ENCODE measurements around the gene FN1.

The FN1 gene

DNA sequence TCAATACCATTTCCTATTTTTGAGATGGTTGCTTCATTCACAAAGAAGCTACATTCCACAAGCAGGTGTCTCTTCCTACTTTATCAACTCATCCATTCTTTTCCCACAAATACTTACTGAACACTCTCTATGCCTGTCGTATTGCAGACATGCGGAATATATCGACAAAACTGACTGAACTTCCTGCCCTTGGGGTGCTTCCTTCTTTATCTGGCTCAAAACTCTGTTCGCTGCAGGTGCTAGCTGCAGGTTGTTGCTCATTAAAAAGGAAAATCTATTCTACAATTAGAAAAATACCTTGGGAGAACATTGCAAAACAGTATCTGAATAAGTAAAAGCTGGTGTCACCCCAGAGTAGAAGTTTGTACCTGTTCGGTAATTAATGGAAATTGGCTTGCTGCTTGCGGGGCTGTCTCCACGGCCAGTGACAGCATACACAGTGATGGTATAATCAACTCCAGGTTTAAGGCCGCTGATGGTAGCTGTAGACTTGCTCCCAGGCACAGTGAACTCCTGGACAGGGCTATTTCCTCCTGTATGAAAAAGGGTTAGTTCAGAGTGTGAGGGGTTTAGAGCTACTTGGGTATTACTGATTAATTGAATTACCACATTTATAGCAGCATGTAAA, 52.1 kb downstream of the FN1 start:
- no peak for DNase-seq (ENCODE audit: low read depth)

DNA sequence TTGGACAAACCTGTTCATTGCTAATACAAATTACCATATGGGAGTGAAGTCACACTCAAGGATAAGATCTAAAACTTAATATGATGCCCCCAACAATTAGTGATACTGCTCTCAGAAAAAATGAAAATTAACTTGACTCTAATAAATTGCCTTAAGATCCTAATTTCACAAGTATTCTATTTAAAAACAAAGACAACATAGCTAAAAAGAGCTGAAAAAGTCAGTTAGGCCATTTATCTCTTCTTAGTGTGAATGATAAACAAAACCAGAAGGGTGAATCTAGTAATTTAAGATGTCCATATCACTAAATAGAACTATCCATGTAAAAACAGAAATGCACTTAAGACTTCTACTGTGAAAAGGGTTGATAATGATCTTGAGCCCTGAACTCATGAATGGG, 53.4 kb downstream of the FN1 start:
- no peak for DNase-seq (ENCODE audit: low read depth)

GRCh38 chr2:215382011-215382410, 53.9 kb downstream of the FN1 start:
- DNase-seq (ENCODE audit: low read depth): no peak

DNA sequence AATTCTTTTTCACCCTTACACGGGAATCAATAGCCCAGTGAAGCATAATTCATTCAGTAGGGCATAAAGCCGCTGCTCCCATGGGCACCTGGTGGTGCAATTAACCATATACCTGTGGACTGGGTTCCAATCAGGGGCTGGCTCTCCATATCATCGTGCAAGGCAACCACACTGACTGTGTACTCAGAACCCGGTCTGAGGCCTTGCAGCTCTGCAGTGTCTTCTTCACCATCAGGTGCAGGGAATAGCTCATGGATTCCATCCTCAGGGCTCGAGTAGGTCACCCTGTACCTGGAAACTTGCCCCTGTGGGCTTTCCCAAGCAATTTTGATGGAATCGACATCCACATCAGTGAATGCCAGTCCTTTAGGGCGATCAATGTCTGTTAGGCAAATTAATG, 55.2 kb downstream of the FN1 start:
- no peak for DNase-seq (ENCODE audit: low read depth)

- DNase-seq (ENCODE audit: low read depth): no peak
Measured at GRCh38 chr2:215379948-215380347, 55.9 kb downstream of the FN1 start.

DNA sequence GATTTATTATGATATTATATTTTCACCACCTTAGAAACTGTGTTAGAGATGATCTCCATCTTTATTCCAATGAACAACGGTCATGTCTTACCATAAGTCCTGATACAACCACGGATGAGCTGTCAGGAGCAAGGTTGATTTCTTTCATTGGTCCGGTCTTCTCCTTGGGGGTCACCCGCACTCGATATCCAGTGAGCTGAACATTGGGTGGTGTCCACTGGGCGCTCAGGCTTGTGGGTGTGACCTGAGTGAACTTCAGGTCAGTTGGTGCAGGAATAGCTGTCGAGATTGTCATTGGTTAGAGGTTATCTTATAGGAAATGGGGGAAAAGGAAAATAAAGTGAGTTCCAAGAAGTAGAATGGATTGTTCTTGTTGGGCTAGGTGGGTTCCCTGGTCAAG, 56.8 kb downstream of the FN1 start:
- DNase-seq (ENCODE audit: low read depth): no peak

- no peak for DNase-seq (ENCODE audit: low read depth)
Measured at GRCh38 chr2:215378045-215378444, 57.8 kb downstream of the FN1 start.

- DNase-seq (ENCODE audit: low read depth): peak; percentile 46
Measured at GRCh38 chr2:215377283-215377682, 58.6 kb downstream of the FN1 start.

DNA sequence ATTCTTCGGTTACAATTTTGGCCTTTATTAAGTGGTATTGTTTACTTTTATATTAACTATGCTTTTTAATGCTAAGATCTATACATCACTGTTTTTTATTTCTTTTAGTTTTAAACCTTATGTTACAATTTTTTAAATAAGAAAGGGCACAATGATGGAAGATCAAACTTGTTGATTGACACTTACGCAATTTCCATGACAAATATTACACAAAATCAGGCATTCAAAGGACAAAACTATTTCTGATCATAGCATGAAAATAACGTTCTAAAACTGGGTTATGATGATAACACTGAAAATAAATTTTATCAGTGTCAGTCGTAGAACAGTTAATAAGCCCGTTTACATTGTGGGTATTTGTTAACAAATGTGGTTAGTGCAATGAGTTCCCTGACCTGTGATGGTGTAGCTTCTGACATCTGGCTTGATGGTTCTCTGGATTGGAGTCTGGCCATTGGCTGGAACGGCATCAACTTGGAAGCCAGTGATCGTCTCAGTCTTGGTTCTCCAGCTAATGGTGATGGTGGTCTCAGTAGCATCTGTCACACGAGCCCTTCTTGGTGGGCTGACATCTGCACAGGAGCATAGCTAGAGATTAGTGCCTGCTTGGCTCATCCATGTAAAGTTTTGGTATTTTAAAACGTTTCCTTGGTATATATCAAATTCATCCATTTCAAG, 59.6 kb downstream of the FN1 start:
- DNase-seq (ENCODE audit: low read depth): no peak

DNA sequence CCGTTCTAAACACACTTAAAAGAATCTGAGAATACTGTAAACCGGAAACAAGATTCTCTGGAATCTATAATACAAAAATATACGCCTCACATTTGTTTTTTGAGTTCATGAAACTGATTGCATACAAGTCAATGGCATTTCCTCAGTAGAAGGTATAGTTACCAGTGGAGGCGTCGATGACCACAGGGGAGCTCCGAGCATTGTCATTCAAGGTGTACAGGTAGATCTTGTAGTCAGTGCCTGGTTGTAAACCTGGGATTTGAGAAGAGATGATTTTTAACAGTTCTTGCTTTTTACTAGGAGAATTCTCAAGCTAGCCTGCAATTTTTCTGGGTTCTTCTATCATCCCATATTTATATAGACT, 60.4 kb downstream of the FN1 start:
- DNase-seq (ENCODE audit: low read depth): no peak

DNA sequence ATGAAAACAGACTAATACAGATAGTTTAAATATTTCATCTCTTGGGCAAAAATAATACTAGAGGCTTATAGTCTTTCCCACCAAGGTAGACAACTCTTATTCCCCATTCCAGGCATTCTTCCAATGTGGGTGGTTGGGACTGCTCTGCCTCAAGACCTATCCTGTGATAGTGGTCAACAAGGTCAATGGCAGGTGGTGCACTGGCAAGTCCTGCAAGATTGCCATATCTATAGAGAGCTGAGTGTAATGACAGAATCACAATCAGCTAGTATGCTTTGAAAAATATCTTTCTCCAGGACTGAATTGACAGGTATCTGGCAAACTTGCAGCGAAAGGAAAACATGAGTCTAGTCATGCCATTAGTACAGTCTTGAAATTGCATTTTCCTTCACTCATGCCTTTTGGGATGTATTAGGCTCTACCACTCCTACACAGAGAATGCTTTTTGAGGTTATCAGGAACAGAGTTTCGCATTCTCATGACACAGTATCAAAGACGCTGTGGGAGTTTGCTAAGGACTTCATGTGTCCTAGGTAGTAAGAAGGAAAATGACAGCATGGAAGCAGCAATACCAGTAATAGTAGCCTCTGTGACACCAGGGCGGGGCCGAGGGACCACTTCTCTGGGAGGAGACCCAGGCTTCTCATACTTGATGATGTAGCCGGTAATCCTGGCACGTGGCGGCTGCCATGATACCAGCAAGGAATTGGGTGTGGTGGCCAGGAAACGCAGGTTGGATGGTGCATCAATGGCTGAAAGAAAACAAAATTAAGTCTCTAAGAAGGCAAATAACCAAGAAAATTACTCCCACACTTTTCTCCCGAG, 61.0 kb downstream of the FN1 start:
- DNase-seq (ENCODE audit: low read depth): no peak

DNA sequence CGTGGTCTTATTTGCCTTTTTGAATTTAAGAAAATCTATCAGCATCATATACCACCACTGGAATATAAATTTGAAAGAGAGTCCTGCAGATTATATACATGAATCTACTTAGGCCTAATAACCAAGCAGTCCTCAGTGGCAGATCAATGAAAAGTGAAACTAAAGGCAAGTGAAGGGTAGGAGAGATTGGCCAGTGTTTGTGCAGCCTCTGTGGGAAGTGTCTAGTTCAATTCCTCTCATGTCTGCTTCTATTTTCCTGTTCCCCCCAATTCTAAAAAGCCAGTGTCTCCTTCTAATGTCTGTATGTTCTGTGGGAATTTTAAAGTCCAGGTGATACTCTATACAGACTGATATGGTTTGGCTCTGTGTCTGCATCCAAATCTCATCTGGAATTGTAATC, 61.9 kb downstream of the FN1 start:
- no peak for DNase-seq (ENCODE audit: low read depth)

DNA sequence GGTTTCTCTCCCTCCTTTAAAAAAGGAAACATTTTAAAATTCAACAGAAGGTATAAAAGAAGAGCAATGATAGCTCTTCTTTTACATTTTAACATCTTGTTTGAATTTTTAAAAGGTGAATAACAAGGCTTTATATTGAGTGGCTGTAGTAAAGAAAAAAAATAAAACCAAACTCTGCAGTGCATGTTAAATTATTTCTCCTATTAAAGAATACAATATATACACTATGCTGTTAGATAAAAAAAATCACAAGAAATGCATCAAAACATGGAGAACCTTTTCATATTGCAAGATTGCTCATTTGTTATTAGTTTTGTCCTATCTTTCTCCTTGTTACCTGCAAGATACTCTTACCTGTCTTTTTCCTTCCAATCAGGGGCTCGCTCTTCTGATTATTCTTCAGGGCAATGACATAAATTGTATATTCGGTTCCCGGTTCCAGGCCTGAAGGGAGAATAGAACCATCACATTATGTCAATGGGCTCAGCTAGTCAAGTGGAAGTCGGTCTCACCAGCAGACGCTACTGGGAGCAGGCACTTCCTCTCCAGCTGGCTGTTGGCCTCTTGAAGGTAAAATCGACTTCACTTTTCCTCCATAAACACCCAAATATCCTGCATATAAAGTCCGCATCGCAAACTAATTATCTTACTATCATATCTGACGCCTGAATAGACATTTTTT, 62.8 kb downstream of the FN1 start:
- DNase-seq (ENCODE audit: low read depth): no peak

DNA sequence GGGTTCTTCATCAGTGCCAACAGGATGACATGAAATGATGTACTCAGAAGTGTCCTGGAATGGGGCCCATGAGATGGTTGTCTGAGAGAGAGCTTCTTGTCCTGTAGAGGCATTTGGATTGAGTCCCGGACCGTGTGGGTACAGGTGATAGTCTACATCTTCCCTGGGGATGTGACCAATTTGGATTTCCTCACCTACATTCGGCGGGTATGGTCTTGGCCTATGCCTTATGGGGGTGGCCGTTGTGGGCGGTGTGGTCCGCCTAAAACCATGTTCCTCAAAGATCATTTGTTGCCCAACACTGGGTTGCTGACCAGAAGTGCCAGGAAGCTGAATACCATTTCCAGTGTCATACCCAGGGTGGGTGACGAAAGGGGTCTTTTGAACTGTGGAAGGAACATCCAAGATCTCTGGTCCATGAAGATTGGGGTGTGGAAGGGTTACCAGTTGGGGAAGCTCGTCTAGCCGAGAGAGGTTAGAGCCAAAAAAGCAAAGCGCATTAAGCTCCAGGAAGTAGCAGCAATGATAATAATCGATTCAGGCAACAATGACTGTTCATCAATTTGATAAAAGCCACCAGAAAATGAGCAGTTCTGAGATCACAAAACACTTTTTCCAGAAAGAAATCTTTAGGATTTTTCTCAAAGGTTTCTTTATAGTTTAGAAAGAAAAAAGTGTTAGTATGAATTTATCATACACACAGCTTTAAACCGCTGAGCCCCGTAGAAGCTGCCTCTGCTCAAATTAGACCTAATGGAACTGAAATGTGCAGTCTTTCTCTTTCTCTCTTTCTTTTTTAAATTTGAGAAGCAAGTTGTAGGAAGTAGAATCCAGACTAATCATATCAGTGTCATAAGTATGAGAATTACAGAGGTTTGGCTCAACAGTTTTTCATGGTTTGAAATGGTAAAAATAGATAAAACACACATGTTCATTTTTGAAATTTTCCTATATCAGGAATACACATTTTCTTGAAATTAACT, 63.7 kb downstream of the FN1 start:
- no peak for DNase-seq (ENCODE audit: low read depth)

DNA sequence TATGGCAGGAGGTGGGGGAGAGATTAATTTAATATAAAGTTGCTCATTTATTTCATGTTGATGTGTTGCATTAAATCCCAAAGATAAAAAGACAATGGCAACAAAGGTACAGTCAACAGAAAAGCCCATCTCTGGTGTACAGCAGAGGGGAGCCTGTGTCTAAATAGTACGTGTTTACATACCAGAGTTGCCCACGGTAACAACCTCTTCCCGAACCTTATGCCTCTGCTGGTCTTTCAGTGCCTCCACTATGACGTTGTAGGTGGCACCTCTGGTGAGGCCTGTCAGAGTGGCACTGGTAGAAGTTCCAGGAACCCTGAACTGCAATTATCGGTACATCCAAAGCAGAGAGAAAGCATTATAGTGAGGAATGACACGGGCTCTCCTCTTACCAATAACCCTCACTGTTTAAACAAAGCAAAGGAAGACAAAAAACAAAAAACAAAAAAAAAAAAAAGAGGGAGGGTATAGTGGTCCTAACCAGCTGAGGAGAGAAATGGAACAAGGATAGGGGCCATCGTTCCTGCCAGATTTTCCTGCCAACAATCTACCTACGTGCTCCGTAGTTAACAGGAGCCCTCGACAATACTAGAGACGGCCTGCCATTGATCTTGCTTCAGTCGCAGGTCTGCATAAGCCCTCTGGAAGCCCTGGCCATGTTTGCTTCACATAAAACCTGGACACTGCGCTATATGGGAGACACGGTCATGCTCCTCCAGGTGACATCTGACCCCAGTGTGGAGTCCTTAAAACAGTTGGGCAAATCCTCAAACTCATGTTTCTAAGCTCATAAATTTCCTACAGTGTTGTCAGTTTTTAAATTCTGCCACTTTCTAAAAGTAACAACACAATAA, 65.5 kb downstream of the FN1 start:
- peak; percentile 37 for DNase-seq (ENCODE audit: low read depth)

GRCh38 chr2:215369181-215369760, 66.6 kb downstream of the FN1 start:
- DNase-seq (ENCODE audit: low read depth): peak; percentile 46

DNA sequence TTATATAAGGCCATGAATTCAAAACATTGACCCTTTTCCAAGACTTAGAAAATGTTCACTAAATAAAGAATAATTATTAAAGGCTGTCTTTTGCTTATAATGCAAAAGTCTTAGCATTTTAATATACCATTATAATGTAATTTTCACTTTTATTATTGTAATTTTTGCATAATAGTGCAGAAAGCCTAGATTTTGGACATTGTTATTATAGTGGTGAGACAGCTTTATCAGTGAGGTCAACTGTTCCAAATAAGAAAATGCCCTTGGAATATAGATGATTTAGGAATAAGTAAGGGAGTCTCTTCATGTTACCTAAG, 67.4 kb downstream of the FN1 start:
- peak; percentile 6 for DNase-seq (ENCODE audit: low read depth)

GRCh38 chr2:215367662-215368492, 68.0 kb downstream of the FN1 start:
- peak; percentile 80 for DNase-seq (ENCODE audit: low read depth)

GRCh38 chr2:215366440-215367032, 69.3 kb downstream of the FN1 start:
- peak; percentile 2 for DNase-seq (ENCODE audit: low read depth)

All from EH (cell line).